Mesodermal cell (in vitro differentiated cells): Measurements from ENCODE around the gene RSPH1.
"Not testable (repeated sequence)": the region's sequence is repeated elsewhere in the genome, so short reads cannot be mapped to it uniquely, and the experiment has no call there.

Source experiments
- H3K27ac ChIP-seq: 2 replicates; pipeline ENCODE4 v1.7.0; 2013; ENCODE audit warnings: mild to moderate bottlenecking, low read depth, low read length, moderate library complexity; ENCODE audit not compliant: severe bottlenecking
- H3K36me3 ChIP-seq: 2 replicates; pipeline ENCODE4 v1.7.1; 2013; ENCODE audit warnings: mild to moderate bottlenecking, low read length, moderate library complexity; ENCODE audit not compliant: control insufficient read depth, insufficient read depth
- H3K4me1 ChIP-seq: one replicate; pipeline ENCODE4 v1.7.1; 2013; ENCODE audit warnings: mild to moderate bottlenecking, low read length; ENCODE audit not compliant: insufficient read depth, control insufficient read depth, poor library complexity, severe bottlenecking
- H3K4me3 ChIP-seq: 2 replicates; pipeline ENCODE4 v1.7.0; 2013; ENCODE audit warnings: low read length, control low read depth, mild to moderate bottlenecking; ENCODE audit not compliant: insufficient read depth, poor library complexity, severe bottlenecking; ENCODE audit errors: extremely low read depth
- H3K9me3 ChIP-seq: 2 replicates; pipeline ENCODE4 v1.7.1; 2013; ENCODE audit warnings: mild to moderate bottlenecking, low read length, moderate library complexity; ENCODE audit not compliant: control insufficient read depth
- WGBS, 2 experiments: methylation state at CpG; one replicate each; pipeline ENCODE4 v1.1.5; 2013; ENCODE audit warnings: missing lambda C conversion rate in 2 of 2; ENCODE audit not compliant: insufficient coverage in 2 of 2; 5-methylcytosine and 5-hydroxymethylcytosine counted together

RSPH1 gene

GRCh38 chr21:42471716-42472330 is 24.2 kb downstream of the RSPH1 start:
- Histone ChIP-seq H3K4me1 (peaks cover 9% of the 10 kb centered on the region), H3K36me3 (no peaks in the 10 kb centered on the region), H3K4me3 (no peak overlapping the region), H3K9me3 (no peaks in the 10 kb centered on the region), H3K27ac (no peak overlapping the region)
- WGBS, 2 experiments, result 91 to 94% methylated on average over 6 to 8 of the region's 13 CpGs

- Histone ChIP-seq H3K36me3 (no peaks in the 10 kb centered on the region), H3K4me3 (no peak overlapping the region), H3K4me1 (peaks cover 9% of the 10 kb centered on the region), H3K9me3 (no peaks in the 10 kb centered on the region), H3K27ac (no peak overlapping the region)
- 90 to 95% methylated on average over 8 to 9 of the region's 9 CpGs for WGBS, 2 experiments
Observed at GRCh38 chr21:42471206-42471605, 24.8 kb downstream of the RSPH1 start.

GRCh38 chr21:42469726-42470125 is 26.3 kb downstream of the RSPH1 start:
- not testable (repeated sequence) for H3K9me3 ChIP-seq, H3K36me3 ChIP-seq, H3K4me1 ChIP-seq, H3K4me3 ChIP-seq, H3K27ac ChIP-seq
- 100% methylated on average over 1 of the region's 4 CpGs for WGBS, 2 experiments

GRCh38 chr21:42469272-42469671 is 26.8 kb downstream of the RSPH1 start:
- WGBS, 2 experiments, result 80 to 85% methylated on average over 1 to 2 of the region's 2 CpGs
- H3K27ac ChIP-seq, result no peak overlapping the region

GRCh38 chr21:42468491-42469131 is 27.4 kb downstream of the RSPH1 start:
- Histone ChIP-seq H3K36me3 (no peaks in the 10 kb centered on the region), H3K9me3 (no peaks in the 10 kb centered on the region), H3K4me1 (peaks cover 1% of the 10 kb centered on the region), H3K27ac (no peak overlapping the region), H3K4me3 (no peak overlapping the region)
- 90 to 100% methylated on average over 2 to 5 of the region's 6 CpGs for WGBS, 2 experiments

More at GRCh38 chr21:42469272-42469671, 26.8 kb downstream of the RSPH1 start:
- H3K4me3 ChIP-seq, result no peak overlapping the region
- H3K9me3 ChIP-seq, result no peaks in the 10 kb centered on the region
- H3K4me1 ChIP-seq, result peaks cover 8% of the 10 kb centered on the region
- no peaks in the 10 kb centered on the region for H3K36me3 ChIP-seq

GRCh38 chr21:42467140-42467983 is 28.7 kb downstream of the RSPH1 start:
- Histone ChIP-seq H3K4me1 (no peaks in the 10 kb centered on the region), H3K9me3 (no peaks in the 10 kb centered on the region), H3K4me3 (no peak overlapping the region), H3K36me3 (no peaks in the 10 kb centered on the region), H3K27ac (no peak overlapping the region)
- 69% methylated on average over 10 to 12 of the region's 12 CpGs for WGBS, 2 experiments

GRCh38 chr21:42466700-42467099 is 29.3 kb downstream of the RSPH1 start:
- no peaks in the 10 kb centered on the region for H3K36me3 ChIP-seq
- H3K9me3 ChIP-seq, result no peaks in the 10 kb centered on the region
- no peak overlapping the region for H3K4me3 ChIP-seq
- H3K4me1 ChIP-seq, result no peaks in the 10 kb centered on the region
- H3K27ac ChIP-seq, result no peak overlapping the region
- 97% methylated on average over 8 of the region's 10 CpGs for WGBS, 2 experiments

GRCh38 chr21:42465803-42466127 is 30.3 kb downstream of the RSPH1 start:
- H3K36me3 ChIP-seq, result no peaks in the 10 kb centered on the region
- H3K4me1 ChIP-seq, result no peaks in the 10 kb centered on the region
- no peak overlapping the region for H3K4me3 ChIP-seq
- 100% methylated on average over 1 of the region's 3 CpGs; no CpG with 5 or more reads in 1 of the 2 experiments for WGBS, 2 experiments
- H3K27ac ChIP-seq, result no peak overlapping the region
- no peaks in the 10 kb centered on the region for H3K9me3 ChIP-seq

GRCh38 chr21:42465008-42465802 is 30.8 kb downstream of the RSPH1 start:
- H3K27ac ChIP-seq, result no peak overlapping the region
- H3K4me3 ChIP-seq, result no peak overlapping the region
- no peaks in the 10 kb centered on the region for H3K9me3 ChIP-seq
- H3K4me1 ChIP-seq, result no peaks in the 10 kb centered on the region
- H3K36me3 ChIP-seq, result no peaks in the 10 kb centered on the region
- WGBS, 2 experiments, result 78 to 79% methylated on average over 7 to 8 of the region's 8 CpGs

GRCh38 chr21:42463861-42464515 is 32.0 kb downstream of the RSPH1 start:
- no peak overlapping the region for H3K4me3 ChIP-seq
- WGBS, 2 experiments, result 90 to 94% methylated on average over 12 to 17 of the region's 17 CpGs

More at GRCh38 chr21:42463861-42464515, 32.0 kb downstream of the RSPH1 start:
- H3K36me3 ChIP-seq, result no peaks in the 10 kb centered on the region
- H3K4me1 ChIP-seq, result no peaks in the 10 kb centered on the region
- H3K27ac ChIP-seq, result no peak overlapping the region
- H3K9me3 ChIP-seq, result no peaks in the 10 kb centered on the region
